GM10847 (cell line): Measurements from ENCODE around the gene HOXB13.

Experiments used
- POLR2A ChIP-seq: IDR thresholded peaks from 2 replicates; pipeline ENCODE4 v1.6.1; 2011; ENCODE audit not compliant: insufficient read length; ENCODE audit errors: extremely low read depth

The HOXB13 gene

GRCh38 chr17:48737330-48738043, 8.9 kb upstream of the HOXB13 start:
- no peak for TF ChIP-seq POLR2A

GRCh38 chr17:48735062-48735351, 6.5 kb upstream of the HOXB13 start:
- TF ChIP-seq POLR2A, result no peak

- TF ChIP-seq POLR2A, result no peak
These were observed 5.9 kb upstream of the HOXB13 start for GRCh38 chr17:48734333-48735061.

- no peak for TF ChIP-seq POLR2A
These were observed 5.2 kb upstream of the HOXB13 start for GRCh38 chr17:48733632-48734328.

- TF ChIP-seq POLR2A, result no peak
These were observed 4.4 kb upstream of the HOXB13 start for GRCh38 chr17:48732688-48733629.

GRCh38 chr17:48731355-48731754, 2.8 kb upstream of the HOXB13 start:
- TF ChIP-seq POLR2A, result no peak

GRCh38 chr17:48730240-48730550, 1.6 kb upstream of the HOXB13 start:
- TF ChIP-seq POLR2A, result no peak

GRCh38 chr17:48729335-48730239, 1.0 kb upstream of the HOXB13 start:
- no peak for TF ChIP-seq POLR2A

GRCh38 chr17:48727415-48728175, 955 bp downstream of the HOXB13 start:
- TF ChIP-seq POLR2A, result no peak

GRCh38 chr17:48726916-48727286, 1.6 kb downstream of the HOXB13 start:
- no peak for TF ChIP-seq POLR2A

- no peak for TF ChIP-seq POLR2A
These were observed 2.2 kb downstream of the HOXB13 start for GRCh38 chr17:48726114-48726915.

- TF ChIP-seq POLR2A, result no peak
These were observed 3.1 kb downstream of the HOXB13 start for GRCh38 chr17:48725288-48726064.
